Ovary (tissue), 3 donors: ENCODE measurements around the gene ERICH6.

Experiments
- POLR2A ChIP-seq: fragments of 450-650 bp; IDR thresholded peaks from one replicate; pipeline ENCODE4 v1.6.1; 2017; ENCODE audit warnings: antibody characterized with exemption, mild to moderate bottlenecking, moderate library complexity
- TF ChIP-seq, protein P1 (sequence below), 3 donors: fragments of 450-650 bp in 2 of 3; fragments of 200-600 bp in 1 of 3; IDR thresholded peaks; one replicate each; pipeline versions ENCODE4 v1.5.1 to v1.8.0; 2016 to 2022; ENCODE audit warnings: antibody characterized with exemption in 3 of 3, mild to moderate bottlenecking in 1 of 3
- donor health status: DM: no; HTN: no; CAD: no.

DNA sequence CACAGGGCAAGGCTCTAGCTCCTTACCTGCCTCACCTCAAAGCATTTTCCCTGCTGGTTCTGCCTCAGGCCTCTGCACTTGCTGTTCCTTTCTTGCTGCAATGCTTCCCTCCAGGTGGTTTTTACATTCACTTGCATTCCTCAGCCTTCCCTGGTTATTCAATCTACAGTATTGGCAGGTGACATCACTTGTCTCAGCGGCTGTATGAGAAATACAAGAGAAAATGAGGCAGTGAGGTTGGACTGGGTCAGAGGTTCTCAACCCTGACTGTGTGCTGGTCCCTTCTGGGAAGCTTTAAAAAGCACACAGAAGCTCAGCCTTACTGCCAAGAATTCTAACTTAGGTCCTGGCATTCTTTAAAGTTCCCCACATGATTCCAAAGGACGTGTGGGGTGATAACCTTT lies 32.6 kb upstream of the ERICH6 start:
- TF ChIP-seq, protein P1, sequence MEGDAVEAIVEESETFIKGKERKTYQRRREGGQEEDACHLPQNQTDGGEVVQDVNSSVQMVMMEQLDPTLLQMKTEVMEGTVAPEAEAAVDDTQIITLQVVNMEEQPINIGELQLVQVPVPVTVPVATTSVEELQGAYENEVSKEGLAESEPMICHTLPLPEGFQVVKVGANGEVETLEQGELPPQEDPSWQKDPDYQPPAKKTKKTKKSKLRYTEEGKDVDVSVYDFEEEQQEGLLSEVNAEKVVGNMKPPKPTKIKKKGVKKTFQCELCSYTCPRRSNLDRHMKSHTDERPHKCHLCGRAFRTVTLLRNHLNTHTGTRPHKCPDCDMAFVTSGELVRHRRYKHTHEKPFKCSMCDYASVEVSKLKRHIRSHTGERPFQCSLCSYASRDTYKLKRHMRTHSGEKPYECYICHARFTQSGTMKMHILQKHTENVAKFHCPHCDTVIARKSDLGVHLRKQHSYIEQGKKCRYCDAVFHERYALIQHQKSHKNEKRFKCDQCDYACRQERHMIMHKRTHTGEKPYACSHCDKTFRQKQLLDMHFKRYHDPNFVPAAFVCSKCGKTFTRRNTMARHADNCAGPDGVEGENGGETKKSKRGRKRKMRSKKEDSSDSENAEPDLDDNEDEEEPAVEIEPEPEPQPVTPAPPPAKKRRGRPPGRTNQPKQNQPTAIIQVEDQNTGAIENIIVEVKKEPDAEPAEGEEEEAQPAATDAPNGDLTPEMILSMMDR (IDR thresholded peaks at IDR 0.05), result no peak
- no peak for TF ChIP-seq POLR2A
